Activated CD4-positive, alpha-beta T cell treated with anti-CD3 and anti-CD28 coated beads for 1 hour (primary cell): ENCODE data around the gene EFCAB10.
"Not testable (repeated sequence)": the region's sequence is repeated elsewhere in the genome, so short reads cannot be mapped to it uniquely, and the experiment has no call there.

Experiments used
- DNase-seq: peaks from one replicate; pipeline ENCODE4 v3.0.0-alpha.2; 2020

Gene EFCAB10

GRCh38 chr7:105581066-105581811, at the start of gene EFCAB10:
TSS of gene EFCAB10 (minus strand) at chr7:105581493. CDS start at chr7:105581463, 30 bp downstream.
- no peak for DNase-seq

GRCh38 chr7:105625986-105626385, 44.7 kb upstream of the EFCAB10 start:
- DNase-seq, result no peak

GRCh38 chr7:105623906-105624305, 42.6 kb upstream of the EFCAB10 start:
- DNase-seq, result no peak

- DNase-seq, result no peak
Observed at GRCh38 chr7:105623378-105623777, 42.1 kb upstream of the EFCAB10 start.

GRCh38 chr7:105622106-105622731, 40.9 kb upstream of the EFCAB10 start:
- no peak for DNase-seq

GRCh38 chr7:105621617-105622016, 40.3 kb upstream of the EFCAB10 start:
- DNase-seq, result no peak

- no peak for DNase-seq
Observed at GRCh38 chr7:105621176-105621575, 39.9 kb upstream of the EFCAB10 start.

GRCh38 chr7:105619590-105619989, 38.3 kb upstream of the EFCAB10 start:
- DNase-seq, result no peak

- DNase-seq, result no peak
Observed at GRCh38 chr7:105618016-105618296, 36.7 kb upstream of the EFCAB10 start.

GRCh38 chr7:105617280-105618015, 36.2 kb upstream of the EFCAB10 start:
- no peak for DNase-seq

GRCh38 chr7:105614341-105614840, 33.1 kb upstream of the EFCAB10 start:
- DNase-seq, result no peak

- DNase-seq, result no peak
Observed at GRCh38 chr7:105613611-105614330, 32.5 kb upstream of the EFCAB10 start.

GRCh38 chr7:105612806-105613205, 31.5 kb upstream of the EFCAB10 start:
- DNase-seq, result no peak

GRCh38 chr7:105611856-105612775, 30.8 kb upstream of the EFCAB10 start:
- no peak for DNase-seq

- no peak for DNase-seq
Observed at GRCh38 chr7:105610165-105610930, 29.1 kb upstream of the EFCAB10 start.

- DNase-seq, result no peak
Observed at GRCh38 chr7:105602325-105603305, 21.3 kb upstream of the EFCAB10 start.

GRCh38 chr7:105600720-105601550, 19.6 kb upstream of the EFCAB10 start:
- no peak for DNase-seq

GRCh38 chr7:105599551-105599950, 18.3 kb upstream of the EFCAB10 start:
- DNase-seq, result no peak

- not testable (repeated sequence) for DNase-seq
Observed at GRCh38 chr7:105599080-105599479, 17.8 kb upstream of the EFCAB10 start.
